Measurements from ENCODE around the gene YJU2. TPM values are rescaled to one million over a fixed set of nuclear protein-coding genes. Genes with fewer than 3 reads are reported as not detected.

YJU2 gene
- total and polyA plus RNA-seq, 2 of the 13 experiments (the other 11 are each of a cell fraction or from before 2014, with no cell fraction given), result 9.3 to 17.9 TPM

- ATAC-seq (no peak), FAIRE-seq (no peak), DNase-seq (ENCODE audit: low spot score) (no peak)
- H2AFZ ChIP-seq (ENCODE audit: low read length), result no peak overlapping the region
- CTCF ChIA-PET (ENCODE audit: low intra/inter-chr PET ratio, low total read pairs), result no interaction called here
- 11% methylated on average over 5 of the region's 15 CpGs for WGBS (ENCODE audit: low lambda C conversion rate)
- H3K4me3 ChIP-seq (replicated peaks in 1 of 3; ENCODE audit: insufficient read depth in 1 of 3, low read depth in 2 of 3, low read length in 3 of 3), result no peak overlapping the region
- H3K4me2 ChIP-seq (ENCODE audit: low read depth, low read length), result no peak overlapping the region
- H3K9ac ChIP-seq (ENCODE audit: insufficient read depth, low read depth, low read length), result no peak overlapping the region
- H3K9me3 ChIP-seq (ENCODE audit: low read length), result no peaks in the 10 kb centered on the region
- POLR2A ChIA-PET, result no interaction called here
- intact Hi-C loops (cut with micrococcal nuclease; ENCODE audit: unreplicated experiment), result no loop called here
- BruUV-seq (replicated peaks), result no TSS peak
- peaks cover 7% of the 10 kb centered on the region; the same call in 1 of the 2 replicates for H3K4me1 ChIP-seq (ENCODE audit: insufficient read depth, low read length)
- no peak overlapping the region for H3K27ac ChIP-seq (ENCODE audit: extremely low read length, insufficient read depth, low read length)
- no peaks in the 10 kb centered on the region for H3K36me3 ChIP-seq (replicated peaks in 1 of 2; ENCODE audit: control insufficient read depth in 1 of 2, insufficient read depth in 2 of 2, low read length in 2 of 2)
- peaks cover 0 to 2% of the 10 kb centered on the region in 2 experiments; a peak in 2 of 5 replicates for H3K27me3 ChIP-seq (ENCODE audit: control insufficient read depth in 1 of 2, insufficient read depth in 2 of 2, low read length in 2 of 2)
- no peaks in the 10 kb centered on the region for H3K79me2 ChIP-seq (ENCODE audit: insufficient read depth, low read length)
- in situ Hi-C loops (cut with HindIII; ENCODE audit: extremely low pct_ligation_motif_present, low pct_unique_long_range_greater_than_20kb), result no loop called here
- no peaks in the 10 kb centered on the region for H4K20me1 ChIP-seq (ENCODE audit: insufficient read depth, low read length)
- no peak for TF ChIP-seq SAP130 (CRISPR knock-in tag; IDR thresholded peaks at IDR 0.05; ENCODE audit: low read depth)
- TF ChIP-seq ZNF503 (CRISPR knock-in tag; IDR thresholded peaks at IDR 0.05), result no peak
- no peak for TF ChIP-seq RELA (CRISPR knock-in tag; IDR thresholded peaks at IDR 0.05)
- no peak for TF ChIP-seq ZC3H4 (CRISPR knock-in tag; IDR thresholded peaks at IDR 0.05; ENCODE audit: borderline replicate concordance)
- no peak for TF ChIP-seq TFAP4 (IDR thresholded peaks at IDR 0.05; ENCODE audit: borderline replicate concordance, low read depth)
- TF ChIP-seq THRA (CRISPR knock-in tag; IDR thresholded peaks at IDR 0.05; ENCODE audit: borderline replicate concordance), result no peak
- TF ChIP-seq TSC22D2 (CRISPR knock-in tag; IDR thresholded peaks at IDR 0.05; ENCODE audit: borderline replicate concordance), result no peak
- TF ChIP-seq YY1 (IDR thresholded peaks at IDR 0.05; ENCODE audit: insufficient read depth, insufficient replicate concordance, low read depth, low read length), result no peak
- TF ChIP-seq HIC2 (CRISPR knock-in tag; IDR thresholded peaks at IDR 0.05; ENCODE audit: low read depth), result no peak
- TF ChIP-seq KLF6 (CRISPR knock-in tag; IDR thresholded peaks at IDR 0.05), result no peak
- TF ChIP-seq DMTF1 (CRISPR knock-in tag; IDR thresholded peaks at IDR 0.05), result no peak
- no peak for TF ChIP-seq AGO1 (IDR thresholded peaks at IDR 0.05; ENCODE audit: low read depth, low read length, poor library complexity, severe bottlenecking)
- no peak for TF ChIP-seq ZNF547 (CRISPR knock-in tag; IDR thresholded peaks at IDR 0.05)
- TF ChIP-seq KDM5A (IDR thresholded peaks at IDR 0.05; ENCODE audit: borderline replicate concordance, low read length), result no peak
- no peak for TF ChIP-seq ZNF781 (CRISPR knock-in tag; IDR thresholded peaks at IDR 0.05; ENCODE audit: borderline replicate concordance, not compliant biosample characterization)
- no peak for TF ChIP-seq ZNF780A (CRISPR knock-in tag; IDR thresholded peaks at IDR 0.05)
- TF ChIP-seq ASH2L (IDR thresholded peaks at IDR 0.05; ENCODE audit: insufficient read length, low read depth, low read length), result no peak
Observed at GRCh38 chr19:4292515-4292914, 45.6 kb downstream of the YJU2 start.
